B cell (primary cell): ENCODE results near the gene MOB1A.

Source experiments
- CTCF ChIP-seq: fragments of 200-600 bp; IDR thresholded peaks from one replicate; pipeline ENCODE4 v1.8.0; 2022; ENCODE audit warnings: antibody characterized with exemption, mild to moderate bottlenecking
- EZH2 ChIP-seq: IDR thresholded peaks from 2 replicates; pipeline ENCODE4 v1.6.1; 2012; ENCODE audit warnings: borderline replicate concordance, low read depth, mild to moderate bottlenecking, moderate library complexity, low read length; ENCODE audit not compliant: insufficient read depth, poor library complexity, severe bottlenecking

GRCh38 chr2:74198023-74198460, 19.4 kb upstream of the MOB1A start:
- TF ChIP-seq CTCF: no peak
- TF ChIP-seq EZH2: no peak
